Gastrocnemius medialis (tissue), 4 donors: ENCODE data around the gene FZD10. TPM values are rescaled to one million over a fixed set of nuclear protein-coding genes. Genes with fewer than 3 reads are reported as not detected.

Experiments
- ATAC-seq, 2 donors: fragments of 150-250 bp; one replicate each; pipeline ENCODE4 v1.9.1; 2016
- DNase-seq, 2 donors: peaks; one replicate each; pipeline ENCODE4 v3.0.0-alpha.2; 2019
- H3K27ac ChIP-seq, 4 donors: fragments of 200-600 bp; sonication (generic); 1 replicate in 1 of 4; 2 replicates in 3 of 4; pipeline ENCODE4 v1.5.1; 2016 to 2018; ENCODE audit warnings: mild to moderate bottlenecking in 2 of 4, moderate library complexity in 1 of 4
- H3K27me3 ChIP-seq, 3 donors: fragments of 200-600 bp; sonication (generic) in 2 of 3; 1 replicate in 1 of 3; 2 replicates in 2 of 3; pipeline versions ENCODE4 v1.5.1 to v1.6.0; 2016 to 2019; ENCODE audit warnings: mild to moderate bottlenecking in 1 of 3, moderate library complexity in 1 of 3
- H3K36me3 ChIP-seq, 2 donors: fragments of 200-600 bp; sonication (generic) in 1 of 2; one replicate each; pipeline ENCODE4 v1.5.1; 2017 to 2018
- H3K4me1 ChIP-seq, 2 donors: fragments of 200-600 bp; sonication (generic) in 1 of 2; one replicate each; pipeline ENCODE4 v1.5.1; 2016 to 2017; ENCODE audit warnings: mild to moderate bottlenecking in 2 of 2
- H3K4me3 ChIP-seq, 4 donors: fragments of 200-600 bp; sonication (generic) in 3 of 4; 1 replicate in 1 of 4; 2 replicates in 3 of 4; pipeline ENCODE4 v1.5.1; 2016 to 2019; ENCODE audit warnings: mild to moderate bottlenecking in 2 of 4
- H3K9me3 ChIP-seq, 3 donors: fragments of 200-600 bp; sonication (generic) in 2 of 3; 1 replicate in 1 of 3; 2 replicates in 2 of 3; pipeline ENCODE4 v1.5.1; 2016 to 2019
- POLR2A ChIP-seq, 2 donors: fragments of 450-650 bp; IDR thresholded peaks; one replicate each; pipeline ENCODE4 v1.6.1; 2017; ENCODE audit warnings: antibody characterized with exemption in 2 of 2, mild to moderate bottlenecking in 2 of 2, moderate library complexity in 2 of 2
- in situ Hi-C, 4 donors: fragments of 200-750 bp; cut with MboI; loops; one replicate each; pipeline versions ENCODE4 v1.15.0 to v1.8.0; 2017; ENCODE audit warnings: low sequenced_read_pairs in 4 of 4
- intact Hi-C: fragments of 100-400 bp; cut with DNase I; formaldehyde crosslinking; loops from one replicate; pipeline ENCODE4 v1.15.1; 2023; ENCODE audit warnings: low total_unique reads
- total RNA-seq, 4 donors: library from RNA; depleted of rRNA; stranded (reverse); fragments of >200 nt; gene quantifications; one replicate each; pipeline versions ENCODE4 v1.1.0 to v1.2.3, GENCODE V29; 2016
- TF ChIP-seq, protein P1 (sequence below), 5 experiments: fragments of 450-650 bp in 3 of 5; fragments of 200-600 bp in 2 of 5; sonication (generic) in 2 of 5; IDR thresholded peaks in 4 of 5; conservative IDR thresholded peaks in 1 of 5; 1 replicate in 4 of 5; 2 replicates in 1 of 5; pipeline ENCODE4 v1.5.1; 2016 to 2019; ENCODE audit warnings: antibody characterized with exemption in 5 of 5, mild to moderate bottlenecking in 3 of 5, moderate library complexity in 3 of 5

The FZD10 gene
- total RNA-seq, 4 donors from 2014 or later: 0.15 to 2.3 (median 1.1) TPM; not detected in 1

GRCh38 chr12:130199581-130200390 is 37.5 kb downstream of the FZD10 start:
- TF ChIP-seq POLR2A (IDR thresholded peaks at IDR 0.05): no peak
- TF ChIP-seq, protein P1, sequence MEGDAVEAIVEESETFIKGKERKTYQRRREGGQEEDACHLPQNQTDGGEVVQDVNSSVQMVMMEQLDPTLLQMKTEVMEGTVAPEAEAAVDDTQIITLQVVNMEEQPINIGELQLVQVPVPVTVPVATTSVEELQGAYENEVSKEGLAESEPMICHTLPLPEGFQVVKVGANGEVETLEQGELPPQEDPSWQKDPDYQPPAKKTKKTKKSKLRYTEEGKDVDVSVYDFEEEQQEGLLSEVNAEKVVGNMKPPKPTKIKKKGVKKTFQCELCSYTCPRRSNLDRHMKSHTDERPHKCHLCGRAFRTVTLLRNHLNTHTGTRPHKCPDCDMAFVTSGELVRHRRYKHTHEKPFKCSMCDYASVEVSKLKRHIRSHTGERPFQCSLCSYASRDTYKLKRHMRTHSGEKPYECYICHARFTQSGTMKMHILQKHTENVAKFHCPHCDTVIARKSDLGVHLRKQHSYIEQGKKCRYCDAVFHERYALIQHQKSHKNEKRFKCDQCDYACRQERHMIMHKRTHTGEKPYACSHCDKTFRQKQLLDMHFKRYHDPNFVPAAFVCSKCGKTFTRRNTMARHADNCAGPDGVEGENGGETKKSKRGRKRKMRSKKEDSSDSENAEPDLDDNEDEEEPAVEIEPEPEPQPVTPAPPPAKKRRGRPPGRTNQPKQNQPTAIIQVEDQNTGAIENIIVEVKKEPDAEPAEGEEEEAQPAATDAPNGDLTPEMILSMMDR (IDR thresholded peaks at IDR 0.05 in 4 of 5, conservative IDR thresholded peaks at IDR 0.05 in 1 of 5): no peak
- in situ Hi-C loops: no loop called here
- no peaks in the 10 kb centered on the region for H3K27me3 ChIP-seq
- ATAC-seq (no peak), DNase-seq (no peak)
- no peaks in the 10 kb centered on the region for H3K9me3 ChIP-seq
- H3K4me3 ChIP-seq: no peak overlapping the region
- no peaks in the 10 kb centered on the region for H3K4me1 ChIP-seq
- intact Hi-C loops: no loop called here
- H3K27ac ChIP-seq: no peak overlapping the region
- no peaks in the 10 kb centered on the region for H3K36me3 ChIP-seq

GRCh38 chr12:130200445-130200844 is 38.2 kb downstream of the FZD10 start:
- Histone ChIP-seq H3K9me3 (no peaks in the 10 kb centered on the region), H3K4me1 (no peaks in the 10 kb centered on the region), H3K4me3 (no peak overlapping the region), H3K36me3 (no peaks in the 10 kb centered on the region), H3K27ac (no peak overlapping the region), H3K27me3 (no peaks in the 10 kb centered on the region)
- intact Hi-C loops (no loop called here), in situ Hi-C loops (no loop called here)
- ATAC-seq: no peak
- no peak for DNase-seq
- TF ChIP-seq POLR2A (IDR thresholded peaks at IDR 0.05): no peak
- TF ChIP-seq, protein P1 (IDR thresholded peaks at IDR 0.05 in 4 of 5, conservative IDR thresholded peaks at IDR 0.05 in 1 of 5): no peak

DNA sequence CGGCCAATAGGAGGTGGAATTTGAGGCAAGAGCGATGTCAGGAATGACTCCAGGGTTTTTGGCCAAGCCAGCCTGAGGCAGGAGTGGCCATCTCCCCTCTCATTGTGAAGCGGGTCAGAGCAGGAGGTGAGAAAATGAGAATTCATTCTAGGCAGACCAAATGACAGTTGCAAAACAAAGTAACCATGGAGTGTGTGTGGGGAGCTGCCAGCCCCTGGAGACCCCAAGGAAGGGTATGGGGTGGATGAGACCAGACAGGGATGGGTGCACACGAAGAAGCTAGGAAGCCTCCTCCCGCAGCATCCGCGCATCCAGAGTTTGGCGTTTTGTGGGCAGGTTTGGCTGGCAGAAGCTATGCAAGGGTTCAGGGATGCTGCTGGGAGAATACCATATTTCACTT is 38.8 kb downstream of the FZD10 start:
- in situ Hi-C loops (no loop called here), intact Hi-C loops (no loop called here)
- Histone ChIP-seq H3K27me3 (no peaks in the 10 kb centered on the region), H3K4me3 (no peak overlapping the region), H3K4me1 (no peaks in the 10 kb centered on the region), H3K9me3 (no peaks in the 10 kb centered on the region), H3K36me3 (no peaks in the 10 kb centered on the region), H3K27ac (no peak overlapping the region)
- ATAC-seq (no peak), DNase-seq (no peak)
- TF ChIP-seq, protein P1 (IDR thresholded peaks at IDR 0.05 in 4 of 5, conservative IDR thresholded peaks at IDR 0.05 in 1 of 5): no peak
- TF ChIP-seq POLR2A (IDR thresholded peaks at IDR 0.05): no peak

DNA sequence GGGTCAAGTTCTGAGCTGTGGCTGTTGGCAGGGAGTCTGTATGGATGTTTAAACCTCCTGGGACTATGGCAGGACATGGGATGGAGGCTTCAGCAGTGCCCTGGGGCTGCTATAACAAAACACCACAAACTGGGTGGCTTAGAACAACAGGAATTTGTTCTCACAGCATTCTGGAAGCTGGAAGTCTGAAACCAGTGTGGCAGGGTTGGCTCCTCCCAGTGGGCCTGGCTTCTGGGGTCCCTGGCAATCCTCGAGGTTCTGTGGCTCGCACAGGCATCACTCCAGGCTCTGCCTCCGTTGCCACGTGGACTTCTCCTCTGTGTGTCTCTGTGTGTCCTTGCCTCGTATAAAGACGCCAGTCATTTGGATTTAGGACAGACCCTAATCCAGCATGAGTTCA is 39.9 kb downstream of the FZD10 start:
- DNase-seq (no peak), ATAC-seq (no peak)
- H3K27ac ChIP-seq: no peak overlapping the region
- in situ Hi-C loops: no loop called here
- no peak overlapping the region for H3K4me3 ChIP-seq
- no peaks in the 10 kb centered on the region for H3K9me3 ChIP-seq
- intact Hi-C loops: no loop called here
- no peaks in the 10 kb centered on the region for H3K27me3 ChIP-seq
- no peak for TF ChIP-seq POLR2A (IDR thresholded peaks at IDR 0.05)
- TF ChIP-seq, protein P1 (IDR thresholded peaks at IDR 0.05 in 4 of 5, conservative IDR thresholded peaks at IDR 0.05 in 1 of 5): no peak
- H3K36me3 ChIP-seq: no peaks in the 10 kb centered on the region
- no peaks in the 10 kb centered on the region for H3K4me1 ChIP-seq
